ENCODE data around the gene GNAL.

GNAL gene

DNA sequence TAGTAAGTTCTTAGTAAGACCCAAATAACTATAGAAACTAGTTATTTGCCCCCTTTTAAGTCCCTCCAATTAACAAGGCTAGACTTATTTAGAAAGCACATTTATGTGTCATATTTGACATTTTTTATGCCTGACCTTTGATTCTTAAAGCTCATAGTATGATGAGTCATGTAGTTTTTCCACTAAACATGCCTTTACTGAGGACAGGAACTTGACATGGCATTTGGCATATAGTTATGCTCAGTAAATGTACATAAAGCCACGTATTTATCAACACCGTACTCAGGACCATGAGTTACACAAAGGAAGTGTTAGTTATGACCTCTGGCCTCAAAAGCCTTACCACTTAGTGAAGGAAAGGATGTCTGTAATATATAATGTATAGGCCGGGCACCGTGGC is 78.9 kb downstream of the GNAL start:
- no peaks in the 10 kb centered on the region for H3K4me1 ChIP-seq (ENCODE audit: control insufficient read depth, insufficient read depth, low read length)
- peaks cover 14% of the 10 kb centered on the region for H3K27me3 ChIP-seq (ENCODE audit: control insufficient read depth, insufficient read depth, low read length)
- H3K36me3 ChIP-seq (ENCODE audit: insufficient read depth, low read length): no peaks in the 10 kb centered on the region
- H3K4me3 ChIP-seq (ENCODE audit: low read length): no peak overlapping the region
- H3K9me3 ChIP-seq (replicated peaks; ENCODE audit: low read length): no peaks in the 10 kb centered on the region
- no peak overlapping the region for H3K9ac ChIP-seq (ENCODE audit: low read depth, low read length)
- H3K4me2 ChIP-seq (ENCODE audit: low read length): no peak overlapping the region

DNA sequence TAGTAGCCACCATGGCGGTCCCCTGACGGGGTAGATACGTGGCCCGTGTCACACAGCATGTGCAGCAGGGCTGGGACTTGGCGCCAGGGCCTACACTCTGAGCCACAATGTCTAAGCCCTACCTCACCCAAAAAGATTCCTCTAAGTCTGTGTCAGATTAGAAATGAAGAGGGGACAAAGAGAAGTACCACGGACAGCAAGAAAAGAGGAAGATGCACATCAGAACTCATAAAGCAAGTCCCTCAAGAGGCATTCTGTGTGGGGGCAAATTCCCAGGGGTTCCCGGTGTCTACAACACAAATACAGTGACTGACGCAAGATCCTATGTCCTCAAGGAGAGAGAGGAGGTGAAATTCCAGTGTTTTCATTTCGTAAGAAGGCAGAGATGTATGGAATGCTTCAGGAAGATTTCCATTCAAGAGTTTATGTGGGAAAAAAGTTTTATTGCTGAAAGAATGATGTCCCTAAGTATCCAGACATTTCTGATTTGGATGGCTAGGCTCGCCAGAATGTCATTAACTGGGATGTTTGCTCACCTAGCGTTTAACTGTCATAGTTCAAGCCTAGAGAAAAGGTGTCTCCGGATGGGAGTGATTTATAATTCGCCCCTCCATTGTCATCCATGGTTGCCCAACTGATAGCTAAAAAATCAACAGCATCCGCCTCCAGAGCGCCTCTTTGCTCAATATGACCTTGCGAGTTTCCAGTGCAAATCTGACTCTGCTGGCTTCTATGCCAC is 86.5 kb downstream of the GNAL start:
- H3K4me2 ChIP-seq (ENCODE audit: low read length): no peak overlapping the region
- H3K4me3 ChIP-seq (ENCODE audit: low read length): no peak overlapping the region
- no peak overlapping the region for H3K9ac ChIP-seq (ENCODE audit: low read depth, low read length)
- H3K36me3 ChIP-seq (ENCODE audit: insufficient read depth, low read length): no peaks in the 10 kb centered on the region
- H3K4me1 ChIP-seq (ENCODE audit: control insufficient read depth, insufficient read depth, low read length): no peaks in the 10 kb centered on the region
- peaks cover 15% of the 10 kb centered on the region for H3K27me3 ChIP-seq (ENCODE audit: control insufficient read depth, insufficient read depth, low read length)
- no peaks in the 10 kb centered on the region for H3K9me3 ChIP-seq (replicated peaks; ENCODE audit: low read length)

GRCh38 chr18:11780042-11780441 is 91.0 kb downstream of the GNAL start:
- no peaks in the 10 kb centered on the region for H3K9me3 ChIP-seq (replicated peaks; ENCODE audit: low read length)
- H3K4me3 ChIP-seq (ENCODE audit: low read length): no peak overlapping the region
- no peak overlapping the region for H3K4me2 ChIP-seq (ENCODE audit: low read length)
- H3K4me1 ChIP-seq (ENCODE audit: control insufficient read depth, insufficient read depth, low read length): no peaks in the 10 kb centered on the region
- no peaks in the 10 kb centered on the region for H3K36me3 ChIP-seq (ENCODE audit: insufficient read depth, low read length)
- no peak overlapping the region for H3K9ac ChIP-seq (ENCODE audit: low read depth, low read length)
- peaks cover 21% of the 10 kb centered on the region for H3K27me3 ChIP-seq (ENCODE audit: control insufficient read depth, insufficient read depth, low read length)

DNA sequence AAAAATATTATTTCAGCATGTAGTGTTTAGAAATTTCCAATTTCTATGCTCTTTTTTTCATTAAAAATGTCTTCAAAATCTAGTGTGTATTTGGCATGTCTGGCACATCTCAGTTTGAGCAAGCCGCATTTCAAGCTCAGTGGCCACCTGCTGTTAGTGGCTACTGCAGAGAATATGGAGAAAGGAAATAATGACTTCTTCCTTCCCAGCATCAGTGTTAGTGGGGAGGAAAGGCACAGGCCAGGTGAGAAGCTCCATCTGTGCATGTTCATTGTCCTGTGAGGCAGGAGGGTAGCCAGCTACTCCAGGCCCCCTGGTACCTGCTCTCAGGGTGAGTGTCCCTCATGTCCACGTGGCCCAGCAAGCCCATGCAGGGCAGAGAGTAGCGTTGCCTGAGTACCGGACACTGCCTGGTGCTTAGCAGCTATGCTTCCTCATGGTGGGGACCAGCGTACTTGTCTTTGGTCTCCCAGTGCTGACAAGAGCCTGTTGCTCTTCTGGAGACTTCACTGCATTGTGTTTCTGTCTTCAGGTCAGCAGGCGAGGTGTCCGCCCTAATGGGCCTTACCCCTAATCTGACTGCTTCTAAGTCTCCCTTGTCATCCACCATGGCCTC is 94.8 kb downstream of the GNAL start:
- Histone ChIP-seq H3K9me3 (replicated peaks; ENCODE audit: low read length) (no peaks in the 10 kb centered on the region), H3K36me3 (ENCODE audit: insufficient read depth, low read length) (no peaks in the 10 kb centered on the region), H3K4me2 (ENCODE audit: low read length) (no peak overlapping the region), H3K9ac (ENCODE audit: low read depth, low read length) (no peak overlapping the region), H3K4me1 (ENCODE audit: control insufficient read depth, insufficient read depth, low read length) (peaks cover 6% of the 10 kb centered on the region), H3K4me3 (ENCODE audit: low read length) (no peak overlapping the region), H3K27me3 (ENCODE audit: control insufficient read depth, insufficient read depth, low read length) (peaks cover 23% of the 10 kb centered on the region)

- Histone ChIP-seq H3K9me3 (replicated peaks; ENCODE audit: low read length) (no peaks in the 10 kb centered on the region), H3K27me3 (ENCODE audit: control insufficient read depth, insufficient read depth, low read length) (peaks cover 15% of the 10 kb centered on the region), H3K4me2 (ENCODE audit: low read length) (no peak overlapping the region), H3K9ac (ENCODE audit: low read depth, low read length) (no peak overlapping the region), H3K4me3 (ENCODE audit: low read length) (no peak overlapping the region), H3K36me3 (ENCODE audit: insufficient read depth, low read length) (no peaks in the 10 kb centered on the region), H3K4me1 (ENCODE audit: control insufficient read depth, insufficient read depth, low read length) (peaks cover 6% of the 10 kb centered on the region)
Measured at GRCh38 chr18:11784674-11785304, 95.7 kb downstream of the GNAL start.

DNA sequence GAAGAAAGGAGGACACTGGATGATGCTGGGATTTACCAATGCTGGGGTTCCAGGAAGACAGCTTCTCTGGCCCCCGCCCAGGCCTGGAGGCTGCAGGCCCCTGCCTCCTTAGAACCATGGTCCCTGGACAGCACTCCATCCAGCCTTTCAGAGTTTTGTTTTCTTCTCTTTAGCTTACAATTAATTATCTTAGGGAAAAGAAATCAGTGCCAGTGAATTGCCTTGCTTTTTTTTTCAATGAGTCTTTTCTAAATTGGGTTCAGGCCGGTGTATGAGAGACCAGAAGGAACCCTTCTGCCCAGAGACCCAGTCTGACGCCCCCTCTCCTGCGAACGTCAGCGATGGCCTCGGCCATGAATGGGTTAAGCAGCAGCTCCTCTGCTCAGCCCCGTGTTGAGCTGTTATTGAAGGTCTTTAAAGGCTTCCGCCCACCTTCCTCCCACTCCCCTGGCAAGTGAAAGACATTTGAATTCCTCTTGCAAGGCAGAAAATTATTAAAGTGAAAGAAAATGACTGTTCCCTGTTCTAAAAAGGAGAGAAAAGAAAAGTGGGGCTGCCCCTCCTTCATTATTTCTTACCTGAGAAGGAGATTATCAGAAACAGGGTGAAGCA is 96.5 kb downstream of the GNAL start:
- Histone ChIP-seq H3K9ac (ENCODE audit: low read depth, low read length) (no peak overlapping the region), H3K9me3 (replicated peaks; ENCODE audit: low read length) (no peaks in the 10 kb centered on the region), H3K36me3 (ENCODE audit: insufficient read depth, low read length) (no peaks in the 10 kb centered on the region), H3K4me3 (ENCODE audit: low read length) (no peak overlapping the region), H3K27me3 (ENCODE audit: control insufficient read depth, insufficient read depth, low read length) (peaks cover 17% of the 10 kb centered on the region), H3K4me2 (ENCODE audit: low read length) (no peak overlapping the region), H3K4me1 (ENCODE audit: control insufficient read depth, insufficient read depth, low read length) (peaks cover 6% of the 10 kb centered on the region)

- Histone ChIP-seq H3K4me2 (ENCODE audit: low read length) (no peak overlapping the region), H3K9ac (ENCODE audit: low read depth, low read length) (no peak overlapping the region), H3K9me3 (replicated peaks; ENCODE audit: low read length) (no peaks in the 10 kb centered on the region), H3K4me1 (ENCODE audit: control insufficient read depth, insufficient read depth, low read length) (peaks cover 6% of the 10 kb centered on the region), H3K27me3 (ENCODE audit: control insufficient read depth, insufficient read depth, low read length) (peaks cover 20% of the 10 kb centered on the region), H3K36me3 (ENCODE audit: insufficient read depth, low read length) (no peaks in the 10 kb centered on the region), H3K4me3 (ENCODE audit: low read length) (no peak overlapping the region)
Measured at GRCh38 chr18:11789716-11790510, 100.8 kb downstream of the GNAL start.

DNA sequence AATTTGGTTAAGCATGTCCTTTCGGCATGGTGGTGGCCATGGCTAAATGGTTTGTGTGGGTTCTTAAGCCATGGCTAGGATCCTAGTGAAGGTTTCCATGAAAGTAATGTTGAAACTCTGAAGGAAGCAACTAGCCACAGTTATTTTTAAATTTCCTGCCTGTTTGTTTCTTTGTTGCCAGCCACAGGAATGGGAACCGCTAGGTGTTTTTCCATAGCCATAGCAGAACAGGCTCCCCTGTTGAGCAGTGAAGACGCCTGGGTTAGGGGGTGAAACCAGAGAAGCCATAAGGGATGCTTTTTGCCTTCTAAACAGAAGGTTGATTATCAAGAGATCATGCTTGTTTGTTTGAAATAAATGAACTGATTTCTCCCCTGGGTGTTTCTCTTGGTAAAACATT is 102.1 kb downstream of the GNAL start:
- Histone ChIP-seq H3K9me3 (replicated peaks; ENCODE audit: low read length) (no peaks in the 10 kb centered on the region), H3K4me3 (ENCODE audit: low read length) (no peak overlapping the region), H3K36me3 (ENCODE audit: insufficient read depth, low read length) (no peaks in the 10 kb centered on the region), H3K4me1 (ENCODE audit: control insufficient read depth, insufficient read depth, low read length) (no peaks in the 10 kb centered on the region), H3K9ac (ENCODE audit: low read depth, low read length) (no peak overlapping the region), H3K27me3 (ENCODE audit: control insufficient read depth, insufficient read depth, low read length) (peaks cover 13% of the 10 kb centered on the region), H3K4me2 (ENCODE audit: low read length) (no peak overlapping the region)

DNA sequence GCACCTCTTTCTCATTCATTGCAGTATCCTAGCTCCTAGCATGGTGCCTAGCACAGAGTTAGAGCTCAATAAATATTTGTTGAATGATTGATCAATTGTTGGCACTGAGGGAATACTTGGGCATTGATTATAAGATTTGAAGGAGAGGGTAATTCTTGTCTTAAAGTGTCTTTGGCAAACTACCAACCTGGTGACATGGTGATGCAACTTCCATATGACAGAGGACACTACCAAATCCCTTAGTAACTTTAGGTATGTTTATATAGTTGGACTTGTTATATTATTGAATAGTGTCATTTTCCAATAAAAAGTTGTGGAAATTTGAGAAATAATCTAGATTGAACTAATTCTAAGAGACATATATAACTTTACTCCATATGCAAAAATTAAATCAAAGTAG is 103.6 kb downstream of the GNAL start:
- no peaks in the 10 kb centered on the region for H3K4me1 ChIP-seq (ENCODE audit: control insufficient read depth, insufficient read depth, low read length)
- peaks cover 13% of the 10 kb centered on the region for H3K27me3 ChIP-seq (ENCODE audit: control insufficient read depth, insufficient read depth, low read length)
- no peak overlapping the region for H3K9ac ChIP-seq (ENCODE audit: low read depth, low read length)
- H3K36me3 ChIP-seq (ENCODE audit: insufficient read depth, low read length): no peaks in the 10 kb centered on the region
- no peak overlapping the region for H3K4me3 ChIP-seq (ENCODE audit: low read length)
- no peak overlapping the region for H3K4me2 ChIP-seq (ENCODE audit: low read length)
- no peaks in the 10 kb centered on the region for H3K9me3 ChIP-seq (replicated peaks; ENCODE audit: low read length)

DNA sequence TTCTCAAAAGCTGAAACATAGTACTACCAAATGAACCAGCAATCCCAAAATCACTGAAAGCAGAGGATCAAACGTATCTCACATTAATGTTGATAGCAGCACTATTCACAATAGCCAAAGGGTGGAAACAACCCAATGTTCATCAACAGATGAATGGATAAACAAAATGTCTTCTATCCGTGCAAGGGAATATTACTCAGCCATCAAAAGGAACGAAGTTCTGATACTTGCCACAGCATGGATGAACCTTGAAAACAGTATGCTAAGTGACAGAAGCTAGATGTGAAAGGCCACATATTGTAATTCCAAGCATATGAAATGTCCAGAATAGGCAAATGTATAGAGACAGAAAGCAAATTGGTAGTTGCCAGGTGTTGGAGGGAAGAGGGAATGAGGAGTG is 105.1 kb downstream of the GNAL start:
- no peak overlapping the region for H3K4me2 ChIP-seq (ENCODE audit: low read length)
- H3K9me3 ChIP-seq (replicated peaks; ENCODE audit: low read length): no peaks in the 10 kb centered on the region
- H3K9ac ChIP-seq (ENCODE audit: low read depth, low read length): no peak overlapping the region
- no peak overlapping the region for H3K4me3 ChIP-seq (ENCODE audit: low read length)
- peaks cover 16% of the 10 kb centered on the region for H3K27me3 ChIP-seq (ENCODE audit: control insufficient read depth, insufficient read depth, low read length)
- H3K4me1 ChIP-seq (ENCODE audit: control insufficient read depth, insufficient read depth, low read length): no peaks in the 10 kb centered on the region
- no peaks in the 10 kb centered on the region for H3K36me3 ChIP-seq (ENCODE audit: insufficient read depth, low read length)

- Histone ChIP-seq H3K27me3 (ENCODE audit: control insufficient read depth, insufficient read depth, low read length) (peaks cover 18% of the 10 kb centered on the region), H3K4me2 (ENCODE audit: low read length) (no peak overlapping the region), H3K36me3 (ENCODE audit: insufficient read depth, low read length) (no peaks in the 10 kb centered on the region), H3K9ac (ENCODE audit: low read depth, low read length) (no peak overlapping the region), H3K4me3 (ENCODE audit: low read length) (no peak overlapping the region), H3K4me1 (ENCODE audit: control insufficient read depth, insufficient read depth, low read length) (no peaks in the 10 kb centered on the region), H3K9me3 (replicated peaks; ENCODE audit: low read length) (no peaks in the 10 kb centered on the region)
Measured at GRCh38 chr18:11795916-11796315, 106.9 kb downstream of the GNAL start.

Measured in skeletal muscle satellite cell (primary cell).